Stimulated activated effector memory CD8-positive, alpha-beta T cell treated with anti-CD3 and anti-CD28 coated beads, Interleukin-12 subunit alpha, Interleukin-12 subunit beta, amount 100 ng/mL, for 72 hours (primary cell): ENCODE measurements around the gene DDX51.

ENCODE experiments used
- ATAC-seq: fragments of 150-1000 bp; cut with Tn5 transposase; 2 replicates; pipeline ENCODE4 v1.10.0; 2021
- DNase-seq, 2 donors: peaks; one replicate each; pipeline ENCODE4 v3.0.0; 2021 to 2022; ENCODE audit warnings: low spot score in 2 of 2
- H3K27ac Mint-ChIP-seq: one replicate; pipeline ENCODE4 v1.8.0; 2022; ENCODE audit warnings: mild to moderate bottlenecking, mixed read lengths
- H3K36me3 Mint-ChIP-seq: one replicate; pipeline ENCODE4 v1.8.0; 2022; ENCODE audit warnings: mild to moderate bottlenecking, mixed read lengths
- H3K4me1 Mint-ChIP-seq: one replicate; pipeline ENCODE4 v1.8.0; 2022; ENCODE audit warnings: mixed read lengths
- H3K4me3 Mint-ChIP-seq: one replicate; pipeline ENCODE4 v1.8.0; 2022; ENCODE audit warnings: mild to moderate bottlenecking, mixed read lengths
- H3K9me3 Mint-ChIP-seq: one replicate; pipeline ENCODE4 v1.8.0; 2022; ENCODE audit warnings: mixed read lengths

DDX51 gene, protein sequence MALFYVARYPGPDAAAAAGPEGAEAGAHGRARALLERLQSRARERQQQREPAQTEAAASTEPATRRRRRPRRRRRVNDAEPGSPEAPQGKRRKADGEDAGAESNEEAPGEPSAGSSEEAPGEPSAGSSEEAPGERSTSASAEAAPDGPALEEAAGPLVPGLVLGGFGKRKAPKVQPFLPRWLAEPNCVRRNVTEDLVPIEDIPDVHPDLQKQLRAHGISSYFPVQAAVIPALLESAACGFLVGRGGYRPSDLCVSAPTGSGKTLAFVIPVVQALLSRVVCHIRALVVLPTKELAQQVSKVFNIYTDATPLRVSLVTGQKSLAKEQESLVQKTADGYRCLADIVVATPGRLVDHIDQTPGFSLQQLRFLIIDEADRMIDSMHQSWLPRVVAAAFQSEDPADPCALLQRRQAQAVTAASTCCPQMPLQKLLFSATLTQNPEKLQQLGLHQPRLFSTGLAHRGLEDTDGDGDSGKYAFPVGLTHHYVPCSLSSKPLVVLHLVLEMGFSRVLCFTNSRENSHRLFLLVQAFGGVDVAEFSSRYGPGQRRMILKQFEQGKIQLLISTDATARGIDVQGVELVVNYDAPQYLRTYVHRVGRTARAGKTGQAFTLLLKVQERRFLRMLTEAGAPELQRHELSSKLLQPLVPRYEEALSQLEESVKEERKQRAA

DNA sequence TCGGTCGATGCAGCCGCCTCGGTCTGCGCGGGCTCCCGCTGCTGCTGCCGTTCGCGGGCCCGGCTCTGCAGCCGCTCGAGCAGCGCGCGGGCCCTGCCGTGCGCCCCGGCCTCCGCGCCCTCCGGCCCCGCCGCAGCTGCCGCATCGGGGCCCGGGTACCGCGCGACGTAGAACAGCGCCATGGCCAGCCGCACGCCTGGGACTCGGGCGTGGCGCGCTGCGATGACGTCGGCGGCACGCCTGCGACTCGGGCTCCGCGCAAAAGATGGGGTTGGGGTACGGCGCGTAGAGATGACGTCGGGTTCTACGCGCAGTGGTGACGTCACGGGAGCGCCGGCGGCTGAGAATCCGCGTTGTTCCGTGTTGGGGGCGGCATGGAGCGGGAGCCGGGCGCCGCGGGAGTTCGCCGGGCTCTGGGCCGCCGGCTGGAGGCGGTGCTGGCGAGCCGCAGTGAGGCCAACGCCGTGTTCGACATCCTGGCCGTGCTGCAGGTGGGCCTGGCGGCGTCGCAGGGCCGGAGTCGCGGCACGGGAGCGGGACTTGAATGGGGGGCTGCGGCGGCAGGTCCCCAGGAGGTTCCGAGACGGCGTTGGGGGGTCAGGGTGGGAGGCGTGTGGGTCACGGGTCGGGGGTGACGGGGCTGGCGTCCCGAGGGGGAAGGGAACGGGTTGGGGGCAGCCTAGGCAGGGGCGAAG lies at the start of gene DDX51, which contains the start of gene NOC4L:
DDX51 (minus strand) TSS at position 205 of the 695 bp plus-strand sequence; CDS start at position 182, 23 bp downstream.
NOC4L (plus strand) TSS at position 343 of the 695 bp plus-strand sequence; CDS start at position 375, 32 bp downstream.
- peak; percentile 96 for ATAC-seq
- peak; percentile 99 for DNase-seq
- H3K27ac Mint-ChIP-seq, result peak within 1 kb of the TSS; percentile 97
- H3K36me3 Mint-ChIP-seq, result peaks cover 58% of the 10 kb centered on the region
- peak within 1 kb of the TSS; percentile 85 for H3K4me3 Mint-ChIP-seq
- no peaks in the 10 kb centered on the region for H3K9me3 Mint-ChIP-seq
- peaks cover 37% of the 10 kb centered on the region for H3K4me1 Mint-ChIP-seq

DNA sequence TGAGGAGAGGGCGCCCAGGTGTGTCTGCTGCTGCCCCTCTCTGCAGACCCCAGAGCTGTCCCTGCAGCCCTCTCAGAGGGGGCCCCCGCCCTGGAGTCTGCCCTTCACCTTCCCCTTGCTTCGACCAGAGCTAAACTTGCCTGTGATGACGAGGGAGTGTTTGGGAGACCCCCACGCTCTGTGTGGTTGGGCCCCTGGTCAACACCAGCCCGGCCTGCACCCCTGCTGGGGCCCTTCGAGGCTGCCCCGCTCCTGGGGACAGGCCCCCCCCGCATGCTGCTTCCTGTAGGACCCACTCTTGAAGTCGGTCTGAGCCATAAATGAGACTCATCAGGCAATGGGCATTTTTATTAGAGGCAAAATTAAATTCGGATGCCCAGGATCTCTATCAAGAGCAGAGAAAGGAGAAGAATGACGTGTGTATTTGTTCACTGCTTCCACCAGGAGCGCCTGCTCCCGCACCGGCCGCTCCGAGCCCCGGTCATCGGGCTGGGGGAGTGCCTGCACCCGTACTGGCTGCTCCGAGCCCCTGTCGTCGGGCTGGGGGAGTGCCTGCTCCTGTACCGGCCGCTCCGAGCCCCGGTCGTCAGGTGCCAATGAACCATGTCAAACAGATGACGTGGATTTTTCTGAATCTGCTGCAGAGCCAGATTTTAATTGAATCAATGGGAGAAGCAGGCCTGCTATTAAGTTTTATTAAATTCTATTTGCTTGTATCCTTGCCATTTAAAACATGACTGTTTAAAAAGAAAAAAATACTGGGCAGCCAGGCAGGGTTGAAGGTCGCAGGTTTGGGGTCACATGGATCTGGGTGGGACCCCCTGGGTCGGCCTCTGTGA lies 47.8 kb upstream of the DDX51 start:
- Mint-ChIP-seq H3K4me1 (peaks cover 30% of the 10 kb centered on the region), H3K9me3 (peaks cover 6% of the 10 kb centered on the region), H3K36me3 (no peaks in the 10 kb centered on the region), H3K27ac (no peak overlapping the region), H3K4me3 (no peak overlapping the region)
- ATAC-seq (no peak), DNase-seq (no peak)

DNA sequence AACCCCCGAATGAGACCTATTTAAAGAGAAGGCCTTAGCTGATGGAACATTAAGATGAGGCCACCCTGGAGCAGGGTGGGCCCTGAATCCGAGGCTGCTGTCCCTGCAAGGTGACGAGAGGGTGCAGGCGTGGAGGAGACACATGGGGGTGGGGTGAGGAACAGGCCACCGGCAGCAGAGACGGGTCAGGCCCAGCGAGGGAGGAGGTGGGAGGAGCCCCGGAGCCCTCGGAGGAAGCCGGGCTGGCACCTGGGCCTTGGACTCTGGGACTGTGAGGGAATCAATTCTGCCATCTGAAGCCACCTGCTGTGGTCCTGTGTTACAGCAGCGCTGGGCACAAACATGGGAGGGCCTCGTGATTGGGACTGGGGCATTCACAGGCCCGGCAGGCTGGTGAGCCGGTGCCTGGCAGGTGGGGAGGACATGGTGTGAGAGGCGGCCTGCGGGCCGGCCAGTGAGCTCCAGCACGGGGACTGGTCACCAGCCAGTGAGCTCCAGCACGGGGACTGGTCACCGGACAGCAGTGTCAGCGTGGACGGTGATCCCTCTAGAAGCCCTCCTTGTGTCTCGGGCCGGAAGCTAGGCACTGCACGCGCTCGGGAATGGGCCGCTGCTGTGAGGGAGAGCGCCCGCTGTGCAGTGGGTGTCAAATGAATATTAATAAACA lies 46.8 kb upstream of the DDX51 start:
- Mint-ChIP-seq H3K36me3 (no peaks in the 10 kb centered on the region), H3K4me1 (peaks cover 39% of the 10 kb centered on the region), H3K27ac (peak overlapping the region; percentile 91), H3K4me3 (peak overlapping the region; percentile 94), H3K9me3 (peaks cover 6% of the 10 kb centered on the region)
- DNase-seq (no peak), ATAC-seq (no peak)

DNA sequence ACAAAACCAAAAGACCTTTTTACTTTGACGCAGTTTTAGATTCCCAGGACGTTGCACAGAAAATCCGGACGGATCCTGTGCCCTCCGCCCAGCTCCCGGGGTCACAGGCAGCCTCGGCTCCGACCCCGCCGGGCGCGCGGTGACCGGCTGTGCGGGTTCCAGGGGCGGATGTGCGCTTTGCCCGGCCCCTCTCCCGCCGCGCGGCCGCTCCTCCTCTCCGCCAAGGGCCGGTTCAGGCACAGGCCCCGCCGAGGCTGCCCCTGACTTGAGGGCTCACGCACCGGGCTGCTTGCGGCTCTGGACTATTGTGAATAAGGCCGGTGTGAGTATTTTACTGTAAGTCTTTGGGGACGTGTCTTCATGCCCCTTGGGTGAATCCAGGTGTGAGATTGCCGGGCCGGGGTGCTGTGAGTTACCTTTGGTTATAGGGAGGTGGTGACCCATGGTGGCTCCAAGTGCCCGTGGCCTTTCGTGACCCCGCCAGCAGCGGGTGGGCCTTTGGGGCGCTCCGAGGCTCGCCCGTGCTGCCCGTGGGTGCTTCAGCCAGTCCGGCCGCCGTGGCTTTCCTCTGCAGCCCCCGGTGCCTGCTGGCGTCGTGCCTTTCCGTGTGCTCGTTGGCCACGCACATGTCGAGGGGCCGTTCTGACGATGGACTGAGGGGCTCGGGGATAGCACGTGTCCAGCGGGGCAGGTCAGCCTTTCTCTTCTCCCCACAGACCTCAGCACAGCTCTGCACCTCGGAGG lies 46.1 kb upstream of the DDX51 start:
- Mint-ChIP-seq H3K9me3 (peaks cover 8% of the 10 kb centered on the region), H3K4me3 (peak overlapping the region; percentile 94), H3K36me3 (no peaks in the 10 kb centered on the region), H3K4me1 (peaks cover 47% of the 10 kb centered on the region), H3K27ac (peak overlapping the region; percentile 91)
- ATAC-seq, result peak; percentile 24
- no peak for DNase-seq

DNA sequence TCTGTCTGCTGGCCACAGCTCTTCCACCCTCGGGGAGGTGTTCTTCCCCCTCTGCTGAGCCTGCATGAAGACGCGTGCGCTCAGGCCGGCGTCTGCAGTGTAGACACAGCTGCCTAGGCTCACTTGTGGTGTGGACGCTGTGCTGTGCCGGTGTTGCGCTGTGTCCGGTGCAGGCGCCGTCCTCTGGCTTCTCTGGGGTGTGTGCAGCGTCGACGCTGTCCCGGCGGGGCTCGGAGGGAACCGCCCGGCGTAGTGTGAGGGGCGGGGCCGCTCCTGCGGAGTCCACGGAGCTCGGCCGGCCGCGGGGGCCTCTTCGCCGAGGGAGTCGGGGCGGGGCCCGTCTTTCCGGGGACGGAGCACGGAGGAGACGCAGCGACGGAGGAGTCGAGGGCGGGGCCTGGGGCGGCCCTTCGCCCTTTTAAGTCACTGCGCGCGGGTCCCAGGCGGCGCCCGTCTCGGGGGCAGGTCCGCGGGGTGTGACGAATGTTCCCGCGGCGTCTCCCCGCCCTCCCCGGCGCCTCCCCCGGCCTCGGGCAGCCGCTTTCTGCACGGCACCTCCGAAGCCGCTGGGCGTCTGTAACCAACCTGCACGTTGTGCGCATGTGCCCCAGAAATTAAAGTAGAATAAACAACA lies 45.4 kb upstream of the DDX51 start:
- Mint-ChIP-seq H3K27ac (peak overlapping the region; percentile 91), H3K9me3 (peaks cover 9% of the 10 kb centered on the region), H3K36me3 (no peaks in the 10 kb centered on the region), H3K4me3 (peak overlapping the region; percentile 94), H3K4me1 (peaks cover 49% of the 10 kb centered on the region)
- ATAC-seq, result peak; percentile 96
- peak; percentile 86 to 94 for DNase-seq

DNA sequence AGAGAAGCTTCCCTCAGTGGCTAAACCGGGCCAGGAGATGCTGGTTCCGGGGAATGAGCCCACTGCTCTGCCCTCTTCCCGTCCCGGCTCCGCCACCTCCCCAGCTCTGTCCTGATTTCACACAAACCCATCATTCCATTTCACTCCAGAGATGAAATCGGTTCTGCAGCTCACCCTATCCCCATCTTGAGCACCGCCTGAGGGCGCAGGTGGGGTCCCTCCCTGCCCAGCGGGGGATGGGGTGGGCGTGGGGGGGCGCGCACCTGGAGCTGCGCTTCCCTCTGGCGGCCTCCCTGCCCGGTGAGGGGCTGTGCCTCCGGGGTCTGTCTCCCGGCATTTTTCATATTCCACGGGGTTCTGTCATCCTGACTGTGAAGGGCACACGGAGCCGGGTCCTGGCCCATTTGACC lies 44.8 kb upstream of the DDX51 start:
- peaks cover 49% of the 10 kb centered on the region for H3K4me1 Mint-ChIP-seq
- no peak for ATAC-seq
- no peaks in the 10 kb centered on the region for H3K36me3 Mint-ChIP-seq
- peak overlapping the region; percentile 91 for H3K27ac Mint-ChIP-seq
- no peak for DNase-seq
- H3K9me3 Mint-ChIP-seq, result peaks cover 5% of the 10 kb centered on the region
- H3K4me3 Mint-ChIP-seq, result peak overlapping the region; percentile 94

DNA sequence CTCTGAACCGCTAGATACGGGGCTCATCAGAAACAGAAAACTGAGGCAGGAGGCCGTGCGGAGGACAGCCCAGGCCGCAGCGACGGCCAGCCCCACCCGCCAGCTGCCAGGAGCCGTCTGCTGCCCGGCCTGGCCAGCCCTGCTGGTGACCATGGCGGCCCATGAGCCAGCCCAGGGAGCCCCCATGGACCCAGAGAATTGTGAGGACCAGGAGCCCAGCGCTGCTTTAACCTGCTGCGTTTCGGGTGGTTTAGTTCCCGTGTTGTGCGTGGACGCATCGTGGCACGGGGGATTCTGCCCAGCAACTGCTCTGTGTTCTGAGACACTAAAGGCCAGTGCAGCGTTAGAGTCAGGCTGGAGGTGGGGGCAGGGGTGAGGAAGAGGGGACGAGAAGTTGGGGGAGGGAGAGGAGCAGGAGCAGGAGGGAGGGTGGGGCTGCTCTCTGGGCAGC lies 44.4 kb upstream of the DDX51 start:
- H3K9me3 Mint-ChIP-seq, result peaks cover 4% of the 10 kb centered on the region
- no peaks in the 10 kb centered on the region for H3K36me3 Mint-ChIP-seq
- H3K27ac Mint-ChIP-seq, result no peak overlapping the region
- DNase-seq, result no peak
- peak overlapping the region; percentile 94 for H3K4me3 Mint-ChIP-seq
- H3K4me1 Mint-ChIP-seq, result peaks cover 49% of the 10 kb centered on the region
- no peak for ATAC-seq

DNA sequence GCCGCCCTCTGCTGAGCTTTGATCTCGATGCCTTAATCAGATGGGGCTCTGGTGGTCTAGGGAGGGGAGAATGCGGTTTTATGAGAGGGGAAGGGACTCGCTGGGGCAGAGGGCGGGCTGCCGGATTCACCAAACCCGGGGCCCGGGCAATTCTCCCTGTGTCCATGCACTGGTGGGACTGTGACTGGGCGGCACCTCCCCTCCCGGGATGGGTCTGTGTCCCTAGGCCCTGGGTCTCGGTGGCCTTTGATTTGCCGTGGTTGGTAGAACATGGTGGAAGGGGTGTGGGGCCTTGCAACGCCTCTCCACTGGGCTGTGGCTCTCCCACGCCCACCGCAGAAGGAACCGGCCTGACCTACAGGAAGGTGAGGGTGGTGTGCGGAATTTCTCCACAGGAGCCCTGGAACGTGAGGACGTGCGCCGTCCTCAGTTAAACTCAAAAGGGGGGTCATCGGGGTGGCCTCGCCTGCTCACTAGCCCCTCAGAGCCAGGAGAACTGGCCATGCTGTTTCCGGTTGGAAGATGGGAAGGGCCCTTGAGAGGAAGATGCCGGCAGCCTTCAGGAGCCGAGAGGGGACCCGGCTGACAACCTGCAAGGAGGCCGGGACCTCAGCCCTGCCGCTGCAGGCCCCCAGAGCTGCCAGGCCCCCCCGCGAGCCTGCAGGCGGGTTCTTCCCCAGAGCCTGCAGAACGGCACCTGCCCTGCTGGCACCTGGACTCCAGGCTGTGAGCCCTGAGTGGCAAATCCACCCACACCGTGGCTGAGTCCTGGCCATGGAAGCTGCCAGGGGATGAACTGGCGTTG lies 43.7 kb upstream of the DDX51 start:
- no peak for ATAC-seq

DNA sequence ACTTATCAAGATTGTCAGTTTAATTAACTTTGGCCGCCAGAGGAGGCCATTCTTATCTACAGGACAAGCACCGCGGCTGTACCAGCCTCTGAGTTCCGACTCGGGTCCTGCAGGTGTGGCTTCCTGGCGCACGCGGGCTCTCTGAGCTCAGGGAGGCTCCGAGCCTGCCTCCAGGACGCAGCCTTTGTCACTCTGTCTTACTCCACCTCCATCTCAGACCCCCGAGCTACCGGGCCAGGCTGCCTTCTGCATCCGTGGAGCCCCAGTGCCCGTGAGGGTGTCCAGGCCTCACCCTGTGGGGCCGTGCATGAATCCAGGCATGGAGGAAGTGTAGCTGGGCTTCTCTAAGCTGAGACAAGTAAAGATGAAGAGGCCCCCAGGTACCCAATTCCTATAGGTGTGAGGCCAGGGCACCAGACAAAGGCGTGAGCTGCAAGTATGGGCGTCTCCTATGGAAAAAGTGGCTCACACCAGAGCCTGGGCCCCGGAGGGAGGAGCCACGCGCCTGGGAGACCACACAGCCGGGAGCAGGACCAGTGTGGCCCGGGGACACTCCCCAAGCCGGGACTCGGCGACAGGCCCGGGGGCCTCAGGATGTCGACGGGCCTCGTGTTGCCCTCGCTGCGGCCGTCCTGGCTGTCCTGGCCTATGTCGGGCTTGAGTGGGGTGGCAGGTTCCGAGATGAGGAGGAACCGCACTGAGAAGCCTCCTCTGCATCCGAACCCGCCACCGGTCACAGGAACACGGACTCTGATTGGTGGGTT lies 42.9 kb upstream of the DDX51 start:
- H3K4me1 Mint-ChIP-seq, result peaks cover 49% of the 10 kb centered on the region

More for the DNA sequence above, 43.7 kb upstream of the DDX51 start:
- no peak overlapping the region for H3K27ac Mint-ChIP-seq
- peaks cover 49% of the 10 kb centered on the region for H3K4me1 Mint-ChIP-seq
- H3K36me3 Mint-ChIP-seq, result no peaks in the 10 kb centered on the region
- H3K9me3 Mint-ChIP-seq, result peaks cover 3% of the 10 kb centered on the region
- H3K4me3 Mint-ChIP-seq, result peak overlapping the region; percentile 94
- DNase-seq, result no peak

DNA sequence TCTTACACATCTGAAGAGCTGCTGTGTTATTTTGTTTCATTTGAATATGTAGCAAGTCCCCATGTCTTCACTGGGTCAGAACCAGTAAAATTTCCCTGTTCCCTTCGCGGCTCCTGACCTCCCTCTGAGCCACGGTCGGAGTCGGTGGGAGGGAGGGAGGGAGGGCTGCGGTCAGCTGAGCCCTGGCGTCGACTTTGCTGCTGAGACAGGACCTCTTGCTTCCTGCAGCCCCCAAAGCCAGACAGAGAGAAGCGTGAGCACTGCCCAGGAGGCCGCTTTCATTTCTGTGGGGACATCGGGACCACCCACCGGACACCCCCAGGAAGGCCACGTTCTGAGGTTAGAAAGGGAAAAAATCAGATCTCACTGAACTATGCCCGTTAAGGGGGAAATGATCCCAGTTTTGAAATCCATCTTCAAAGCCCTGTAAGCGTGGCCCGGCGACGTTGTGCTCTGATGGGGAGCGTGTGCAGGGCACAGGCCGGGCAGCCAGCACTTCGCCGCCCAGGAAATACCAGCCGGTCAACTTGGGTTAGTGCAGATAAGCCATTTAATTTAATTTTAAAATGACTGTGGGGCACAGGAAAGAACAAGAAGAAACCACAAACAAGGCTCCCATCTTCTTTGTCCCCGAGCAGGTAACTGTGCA lies 42.2 kb upstream of the DDX51 start:
- ATAC-seq (no peak), DNase-seq (no peak)
- Mint-ChIP-seq H3K4me3 (peak overlapping the region; percentile 94), H3K4me1 (peaks cover 55% of the 10 kb centered on the region), H3K27ac (peak overlapping the region; percentile 93), H3K36me3 (no peaks in the 10 kb centered on the region), H3K9me3 (peaks cover 3% of the 10 kb centered on the region)

More for the DNA sequence above, 42.9 kb upstream of the DDX51 start:
- DNase-seq (no peak), ATAC-seq (no peak)
- Mint-ChIP-seq H3K9me3 (peaks cover 3% of the 10 kb centered on the region), H3K27ac (peak overlapping the region; percentile 93), H3K4me3 (peak overlapping the region; percentile 94), H3K36me3 (no peaks in the 10 kb centered on the region)

DNA sequence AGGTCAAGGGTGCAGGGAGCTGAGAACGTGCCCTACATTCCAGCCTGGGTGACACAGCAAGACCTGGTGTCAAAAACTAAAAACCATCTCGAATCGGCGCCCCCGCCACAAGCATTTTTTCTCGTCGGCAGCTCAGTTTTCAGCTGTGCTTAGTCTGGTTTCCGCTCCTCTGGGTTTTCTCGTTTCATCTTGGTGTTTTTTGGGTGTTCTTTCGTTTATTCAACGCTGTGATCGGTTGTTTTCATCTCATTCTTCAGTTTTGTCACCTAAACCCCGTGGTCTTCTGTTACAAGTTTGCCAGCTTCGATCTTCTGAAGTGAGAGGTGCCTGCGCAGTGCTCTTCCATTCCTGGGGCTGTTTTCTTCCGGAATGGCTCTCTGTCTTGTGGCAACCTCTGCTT lies 41.6 kb upstream of the DDX51 start:
- Mint-ChIP-seq H3K27ac (peak overlapping the region; percentile 93), H3K9me3 (peaks cover 3% of the 10 kb centered on the region), H3K4me1 (peaks cover 55% of the 10 kb centered on the region), H3K36me3 (no peaks in the 10 kb centered on the region), H3K4me3 (peak overlapping the region; percentile 94)
- ATAC-seq, result no peak
- DNase-seq, result no peak
